ENCODE results near the gene ARMCX5.

Gene ARMCX5

DNA sequence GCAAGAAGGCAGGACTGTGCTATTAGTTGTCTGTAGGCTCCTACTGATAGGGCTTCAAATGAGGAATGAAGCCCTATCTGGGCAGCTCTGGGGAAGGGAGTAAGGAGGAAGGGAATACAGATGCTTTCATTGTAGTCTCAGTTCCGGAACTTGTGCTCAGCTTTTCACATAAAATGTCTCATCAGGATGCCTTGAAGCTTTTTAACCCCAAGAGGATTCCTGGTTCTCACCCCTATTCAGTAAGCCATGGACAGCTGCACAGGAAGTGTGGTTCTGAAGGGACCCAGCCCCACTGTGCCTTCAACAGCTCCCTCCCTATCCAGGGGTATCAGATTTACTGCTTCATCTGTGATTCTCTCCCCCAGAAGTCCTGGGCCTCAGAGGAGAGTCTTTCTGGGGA lies 5.0 kb downstream of the ARMCX5 start:
- TF ChIP-seq, protein P1, sequence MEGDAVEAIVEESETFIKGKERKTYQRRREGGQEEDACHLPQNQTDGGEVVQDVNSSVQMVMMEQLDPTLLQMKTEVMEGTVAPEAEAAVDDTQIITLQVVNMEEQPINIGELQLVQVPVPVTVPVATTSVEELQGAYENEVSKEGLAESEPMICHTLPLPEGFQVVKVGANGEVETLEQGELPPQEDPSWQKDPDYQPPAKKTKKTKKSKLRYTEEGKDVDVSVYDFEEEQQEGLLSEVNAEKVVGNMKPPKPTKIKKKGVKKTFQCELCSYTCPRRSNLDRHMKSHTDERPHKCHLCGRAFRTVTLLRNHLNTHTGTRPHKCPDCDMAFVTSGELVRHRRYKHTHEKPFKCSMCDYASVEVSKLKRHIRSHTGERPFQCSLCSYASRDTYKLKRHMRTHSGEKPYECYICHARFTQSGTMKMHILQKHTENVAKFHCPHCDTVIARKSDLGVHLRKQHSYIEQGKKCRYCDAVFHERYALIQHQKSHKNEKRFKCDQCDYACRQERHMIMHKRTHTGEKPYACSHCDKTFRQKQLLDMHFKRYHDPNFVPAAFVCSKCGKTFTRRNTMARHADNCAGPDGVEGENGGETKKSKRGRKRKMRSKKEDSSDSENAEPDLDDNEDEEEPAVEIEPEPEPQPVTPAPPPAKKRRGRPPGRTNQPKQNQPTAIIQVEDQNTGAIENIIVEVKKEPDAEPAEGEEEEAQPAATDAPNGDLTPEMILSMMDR (IDR thresholded peaks at IDR 0.05; ENCODE audit: low read depth, low read length) = no peak
- H3K4me3 ChIP-seq (replicated peaks in 1 of 2; ENCODE audit: low read depth in 2 of 2, low read length in 2 of 2) = no peak overlapping the region
- peak in 1 of 2 donors; percentile 9 for DNase-seq (ENCODE audit: low read depth in 2 of 2)

DNA sequence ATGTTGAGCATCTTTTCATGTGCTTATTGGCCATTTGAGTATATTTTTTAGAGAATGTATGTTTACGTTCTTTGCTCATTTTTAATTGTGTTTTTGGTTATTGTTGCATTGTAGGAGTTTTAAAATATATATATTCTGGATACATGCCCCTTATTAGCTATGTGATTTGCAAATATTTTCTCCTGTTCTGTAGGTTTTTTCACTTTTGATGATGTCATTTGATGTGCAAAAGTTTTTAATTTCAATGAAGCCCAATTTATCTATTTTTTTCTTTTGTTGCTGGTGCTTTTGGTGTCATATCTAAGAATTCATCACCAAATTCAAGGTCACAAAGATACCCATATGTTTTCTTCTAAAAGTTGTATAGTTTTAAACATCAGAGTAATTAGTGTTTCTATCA lies 6.8 kb downstream of the ARMCX5 start:
- no peak for DNase-seq (ENCODE audit: low read depth in 2 of 2)
- H3K4me3 ChIP-seq (replicated peaks in 1 of 2; ENCODE audit: low read depth in 2 of 2, low read length in 2 of 2) = no peak overlapping the region
- TF ChIP-seq, protein P1 (IDR thresholded peaks at IDR 0.05; ENCODE audit: low read depth, low read length) = no peak

DNA sequence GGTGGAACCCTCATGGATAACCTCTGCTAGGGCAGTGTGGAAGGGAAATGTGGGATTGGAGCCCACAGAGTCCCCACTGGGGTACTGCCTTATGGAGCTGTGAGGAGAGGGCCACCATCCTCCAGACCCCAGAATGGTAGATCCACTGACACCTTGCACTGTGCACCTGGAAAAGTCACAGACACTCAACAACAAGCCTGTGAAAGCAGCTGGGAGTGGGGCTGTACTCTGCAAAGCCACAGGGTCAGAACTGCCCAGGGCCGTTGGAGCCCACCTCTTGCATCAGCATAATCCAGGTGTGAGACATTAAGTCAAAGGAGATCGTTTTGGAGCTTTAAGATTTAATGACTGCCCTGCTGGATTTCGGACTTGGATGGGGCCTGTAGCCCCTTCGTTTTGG lies 11.6 kb downstream of the ARMCX5 start:
- TF ChIP-seq, protein P1 (IDR thresholded peaks at IDR 0.05; ENCODE audit: low read depth, low read length) = no peak
- no peak overlapping the region for H3K4me3 ChIP-seq (replicated peaks in 1 of 2; ENCODE audit: low read depth in 2 of 2, low read length in 2 of 2)
- DNase-seq (ENCODE audit: low read depth in 2 of 2) = no peak

DNA sequence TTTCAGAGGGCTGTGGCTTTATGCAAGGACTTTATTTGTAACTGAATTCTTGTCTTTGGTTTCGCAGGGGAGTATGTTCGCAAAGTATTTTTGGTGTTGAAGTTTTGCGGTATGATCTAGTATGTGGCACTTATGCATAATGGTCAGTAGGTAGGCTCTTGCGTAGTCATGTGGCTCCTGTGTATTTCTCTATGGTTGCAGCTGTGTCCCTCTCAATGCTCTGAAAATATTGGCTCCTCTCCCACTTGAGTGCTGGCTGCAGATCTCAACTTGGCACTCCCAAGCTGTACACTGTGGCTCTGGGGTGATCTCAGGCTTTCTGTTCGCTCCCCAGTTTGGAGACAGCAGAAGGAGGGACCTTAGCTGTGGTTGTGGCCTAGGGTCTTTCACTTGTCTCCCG lies 24.8 kb downstream of the ARMCX5 start:
- TF ChIP-seq, protein P1 (IDR thresholded peaks at IDR 0.05; ENCODE audit: low read depth, low read length) = no peak
- no peak for DNase-seq (ENCODE audit: low read depth in 2 of 2)
- H3K4me3 ChIP-seq (replicated peaks in 1 of 2; ENCODE audit: low read depth in 2 of 2, low read length in 2 of 2) = no peak overlapping the region

DNA sequence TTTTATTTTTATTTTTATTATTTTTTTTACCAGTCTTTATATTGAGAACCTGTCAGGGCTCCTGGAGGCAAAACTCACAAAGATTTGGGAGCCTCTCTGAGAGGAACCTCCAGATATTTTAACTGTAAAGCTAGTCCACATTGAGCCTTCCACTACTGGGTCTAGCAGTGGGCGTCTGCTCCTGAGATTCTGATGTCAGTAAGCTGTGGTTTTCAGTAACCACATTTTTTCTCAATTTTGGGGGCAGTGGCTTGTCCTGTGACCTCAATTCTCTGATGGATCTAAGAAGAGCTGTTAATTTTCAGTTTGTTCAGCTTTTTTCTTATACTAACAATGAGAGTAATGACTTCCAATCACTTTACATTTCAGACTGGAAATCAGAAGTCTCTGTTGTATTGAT lies 28.3 kb downstream of the ARMCX5 start:
- H3K4me3 ChIP-seq (replicated peaks in 1 of 2; ENCODE audit: low read depth in 2 of 2, low read length in 2 of 2) = no peak overlapping the region
- no peak for DNase-seq (ENCODE audit: low read depth in 2 of 2)
- TF ChIP-seq, protein P1 (IDR thresholded peaks at IDR 0.05; ENCODE audit: low read depth, low read length) = no peak

DNA sequence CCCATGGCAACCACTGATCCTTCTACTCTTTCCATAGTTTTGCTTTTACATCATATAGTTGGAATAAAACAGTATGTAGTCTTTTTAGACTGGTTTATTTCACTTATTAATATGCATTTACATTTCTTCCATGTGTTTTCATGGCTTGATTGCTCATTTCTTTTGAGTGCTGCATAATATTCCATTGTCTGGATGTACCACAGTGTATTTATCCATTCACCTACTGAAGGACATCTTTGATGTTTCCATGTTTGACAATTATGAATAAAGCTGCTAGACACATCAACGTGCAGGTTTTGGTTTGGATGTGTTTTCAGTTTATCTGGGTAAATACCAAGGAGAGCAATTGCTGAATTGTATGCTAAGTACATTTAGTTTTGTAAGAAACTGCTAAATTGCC lies 38.2 kb downstream of the ARMCX5 start:
- no peak for DNase-seq (ENCODE audit: low read depth in 2 of 2)
- no peak overlapping the region for H3K4me3 ChIP-seq (replicated peaks in 1 of 2; ENCODE audit: low read depth in 2 of 2, low read length in 2 of 2)
- TF ChIP-seq, protein P1 (IDR thresholded peaks at IDR 0.05; ENCODE audit: low read depth, low read length) = no peak

DNA sequence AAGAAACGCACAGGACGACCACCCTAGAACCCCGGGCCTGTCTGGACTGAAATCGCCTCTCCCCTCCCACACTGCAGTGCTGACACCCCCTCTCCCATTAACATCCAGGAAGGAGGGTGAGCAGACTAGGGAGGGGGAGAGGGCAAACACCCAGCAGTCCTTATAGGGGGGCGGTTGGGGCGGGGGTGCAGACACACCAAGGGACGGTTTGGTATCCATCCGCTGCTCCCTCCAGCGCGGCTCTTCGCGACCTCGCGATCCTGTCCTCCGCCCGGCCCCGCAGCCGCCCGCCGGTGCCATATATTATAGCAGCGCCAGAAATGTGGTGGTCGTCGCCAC lies 51.6 kb downstream of the ARMCX5 start:
- H3K4me3 ChIP-seq (replicated peaks in 1 of 2; ENCODE audit: low read depth in 2 of 2, low read length in 2 of 2) = peak overlapping the region; percentile 54
- DNase-seq (ENCODE audit: low read depth in 2 of 2) = no peak
- TF ChIP-seq, protein P1 (IDR thresholded peaks at IDR 0.05; ENCODE audit: low read depth, low read length) = no peak
